OCI-LY7 (cell line): ENCODE results near the gene RAD51B. TPM values are rescaled to one million over a fixed set of nuclear protein-coding genes. Genes with fewer than 3 reads are reported as not detected.

Experiments
- BruUV-seq: library from RNA; stranded (reverse); fragments of 400-500 nt; replicated peaks from 2 replicates; lab custom pipeline; 2021; lab: Mats Ljungman, UMichigan
- CTCF ChIA-PET: fragments of 300-600 bp; sonication (Branson Sonifier 250); formaldehyde crosslinking; loops from one replicate; lab custom pipeline; 2022; ENCODE audit warnings: antibody characterized with exemption; ENCODE audit not compliant: unreplicated experiment; lab: Charles Lee
- POLR2A ChIA-PET: fragments of 300-600 bp; sonication (Branson Sonifier 250); formaldehyde crosslinking; loops from one replicate; lab custom pipeline; 2022; ENCODE audit warnings: antibody characterized with exemption; lab: Charles Lee
- DNase-seq: peaks from one replicate; pipeline ENCODE4 v3.0.0-alpha.2; 2015; ENCODE audit warnings: low spot score
- H2AFZ ChIP-seq: fragments of 200-600 bp; sonication (generic), shearing (Covaris generic); 2 replicates; pipeline ENCODE4 v1.6.1; 2014; ENCODE audit warnings: mild to moderate bottlenecking, antibody characterized with exemption, low read length, moderate library complexity
- H3K27ac ChIP-seq: fragments of 200-600 bp; sonication (generic); 2 replicates; pipeline ENCODE4 v1.5.1; 2014; ENCODE audit warnings: mixed run types, low read depth, mild to moderate bottlenecking, moderate library complexity, low read length, inconsistent platforms; ENCODE audit not compliant: poor library complexity, severe bottlenecking
- H3K36me3 ChIP-seq: fragments of 200-600 bp; sonication (generic); 2 replicates; pipeline ENCODE4 v1.6.1; 2014; ENCODE audit warnings: mild to moderate bottlenecking, antibody characterized with exemption, low read length, moderate library complexity, mixed read lengths; ENCODE audit not compliant: insufficient read depth
- H3K4me1 ChIP-seq: fragments of 200-600 bp; sonication (generic); 2 replicates; pipeline ENCODE4 v1.5.1; 2014; ENCODE audit warnings: mild to moderate bottlenecking, low read length; ENCODE audit not compliant: insufficient read depth, poor library complexity, severe bottlenecking
- H3K4me2 ChIP-seq: fragments of 200-600 bp; sonication (generic); 2 replicates; pipeline ENCODE4 v1.6.1; 2014; ENCODE audit warnings: mild to moderate bottlenecking, low read length
- H3K4me3 ChIP-seq: fragments of 200-600 bp; sonication (generic); 2 replicates; pipeline ENCODE4 v1.5.1; 2014; ENCODE audit warnings: mild to moderate bottlenecking, low read depth, low read length; ENCODE audit not compliant: poor library complexity, severe bottlenecking
- H3K79me2 ChIP-seq: fragments of 200-600 bp; sonication (generic); 2 replicates; pipeline ENCODE4 v1.6.1; 2016; ENCODE audit warnings: low read depth, mild to moderate bottlenecking, low read length, moderate library complexity, mixed read lengths; ENCODE audit not compliant: insufficient read depth
- H3K9me2 ChIP-seq: fragments of 200-600 bp; sonication (generic); 2 replicates; pipeline ENCODE4 v1.6.1; 2016; ENCODE audit warnings: mild to moderate bottlenecking, low read length, mixed read lengths; ENCODE audit not compliant: insufficient read depth
- H3K9me3 ChIP-seq: fragments of 200-600 bp; sonication (generic); 2 replicates; pipeline ENCODE4 v1.6.1; 2014; ENCODE audit warnings: mild to moderate bottlenecking, mixed run types, low read length, mixed read lengths
- H4K20me1 ChIP-seq: fragments of 200-600 bp; sonication (generic); 2 replicates; pipeline ENCODE4 v1.6.1; 2014; ENCODE audit warnings: mild to moderate bottlenecking, antibody characterized with exemption, low read length, moderate library complexity, mixed read lengths; ENCODE audit not compliant: insufficient read depth
- CTCF ChIP-seq: fragments of 200-600 bp; sonication (generic); conservative IDR thresholded peaks from 2 replicates; pipeline ENCODE4 v1.5.1; 2014; ENCODE audit warnings: mild to moderate bottlenecking, antibody characterized with exemption, low read length, moderate library complexity, mixed read lengths
- EZH2phosphoT487 ChIP-seq: fragments of 200-600 bp; sonication (generic); IDR thresholded peaks from 2 replicates; pipeline ENCODE4 v1.6.1; 2018; ENCODE audit warnings: low read depth, borderline replicate concordance, mild to moderate bottlenecking, mixed run types, antibody characterized with exemption, low read length, moderate library complexity, mixed read lengths
- intact Hi-C: fragments of 100-400 bp; cut with micrococcal nuclease; formaldehyde crosslinking; loops from one replicate; pipeline ENCODE4 v1.10.0; 2022; ENCODE audit not compliant: unreplicated experiment
- total RNA-seq, 2 experiments: library from RNA; depleted of rRNA in 1 of 2; stranded (reverse); fragments of >200 nt in 1 of 2; shearing (Covaris generic) in 1 of 2; gene quantifications; 2 replicates each; pipeline ENCODE4 v1.2.3, GENCODE V29; 2014 to 2022

The RAD51B gene
- total RNA-seq, 2 experiments from 2014 or later, result 41.4 to 89.9 TPM

- TF ChIP-seq CTCF (no peak), EZH2phosphoT487 (no peak)
- no peaks in the 10 kb centered on the region for H3K9me2 ChIP-seq
- DNase-seq, result no peak
- H3K79me2 ChIP-seq, result no peaks in the 10 kb centered on the region
- H3K9me3 ChIP-seq, result no peaks in the 10 kb centered on the region
- ChIA-PET POLR2A (interaction anchor here (0.8 to 2.3 kb wide), 3 partner anchors 8 to 12 kb away, joined by 3 to 8 read pairs (median 6); no protein-coding TSS in a partner anchor), CTCF (no interaction called here)
- H3K4me3 ChIP-seq, result no peak overlapping the region
- no peaks in the 10 kb centered on the region for H4K20me1 ChIP-seq
- H3K4me1 ChIP-seq, result peaks cover 49% of the 10 kb centered on the region
- intact Hi-C loops, result no loop called here
- H3K36me3 ChIP-seq, result no peaks in the 10 kb centered on the region
- no peak overlapping the region for H3K4me2 ChIP-seq
- no TSS peak for BruUV-seq
- no peak overlapping the region for H2AFZ ChIP-seq
- no peak overlapping the region for H3K27ac ChIP-seq
Observed at GRCh38 chr14:68677476-68677875, 857.9 kb downstream of the RAD51B start.

GRCh38 chr14:68677901-68678300 lies 858.3 kb downstream of the RAD51B start:
- TF ChIP-seq CTCF (no peak), EZH2phosphoT487 (no peak)
- Histone ChIP-seq H2AFZ (no peak overlapping the region), H3K4me3 (no peak overlapping the region), H3K4me2 (no peak overlapping the region), H3K9me2 (no peaks in the 10 kb centered on the region), H3K4me1 (peaks cover 49% of the 10 kb centered on the region), H4K20me1 (no peaks in the 10 kb centered on the region), H3K79me2 (no peaks in the 10 kb centered on the region), H3K36me3 (no peaks in the 10 kb centered on the region), H3K9me3 (no peaks in the 10 kb centered on the region), H3K27ac (no peak overlapping the region)
- no peak for DNase-seq
- intact Hi-C loops, result no loop called here
- no TSS peak for BruUV-seq
- ChIA-PET POLR2A (interaction anchor here (0.8 to 2.3 kb wide), 3 partner anchors 8 to 13 kb away, joined by 3 to 8 read pairs (median 6); no protein-coding TSS in a partner anchor), CTCF (no interaction called here)

- Histone ChIP-seq H3K4me3 (no peak overlapping the region), H3K9me2 (no peaks in the 10 kb centered on the region), H3K79me2 (no peaks in the 10 kb centered on the region), H3K36me3 (no peaks in the 10 kb centered on the region), H3K9me3 (no peaks in the 10 kb centered on the region), H3K4me1 (peaks cover 50% of the 10 kb centered on the region), H3K4me2 (no peak overlapping the region), H3K27ac (no peak overlapping the region), H2AFZ (no peak overlapping the region), H4K20me1 (no peaks in the 10 kb centered on the region)
- CTCF ChIA-PET, result no interaction called here
- no TSS peak for BruUV-seq
- POLR2A ChIA-PET, result interaction anchor here (2.3 kb wide), 1 partner anchor 11 kb away, joined by 8 read pairs; no protein-coding TSS in a partner anchor
- TF ChIP-seq CTCF (no peak), EZH2phosphoT487 (no peak)
- DNase-seq, result no peak
- intact Hi-C loops, result no loop called here
Observed at GRCh38 chr14:68678471-68678870, 858.9 kb downstream of the RAD51B start.
